Heart right ventricle (tissue), 16 donors: ENCODE data around the gene LMBR1L. TPM values are rescaled to one million over a fixed set of nuclear protein-coding genes. Genes with fewer than 3 reads are reported as not detected.

Experiments
- ATAC-seq, 8 donors: fragments of 200-7000 bp; cut with Tn5 transposase; one replicate each; pipeline ENCODE4 v1.9.1; 2020; ENCODE audit warnings: mild to moderate bottlenecking in 8 of 8, moderate library complexity in 8 of 8, moderate number of reproducible peaks in 1 of 8
- DNase-seq, 2 donors: peaks; one replicate each; pipeline ENCODE4 v3.0.0-alpha.2; 2020
- H3K27ac ChIP-seq, 10 donors: fragments of 200-600 bp; sonication (generic) in 2 of 10; one replicate each; pipeline versions ENCODE4 v1.5.0 to v1.8.0; 2020 to 2022; ENCODE audit warnings: mild to moderate bottlenecking in 3 of 10
- H3K27me3 ChIP-seq, 7 donors: fragments of 200-600 bp; one replicate each; pipeline ENCODE4 v1.8.0; 2021 to 2022; ENCODE audit warnings: mild to moderate bottlenecking in 2 of 7
- H3K36me3 ChIP-seq, 9 donors: fragments of 200-600 bp; sonication (generic) in 1 of 9; one replicate each; pipeline versions ENCODE4 v1.5.0 to v1.8.0; 2020 to 2022; ENCODE audit warnings: mild to moderate bottlenecking in 2 of 9
- H3K4me1 ChIP-seq, 9 donors: fragments of 200-600 bp; sonication (generic) in 1 of 9; one replicate each; pipeline versions ENCODE4 v1.5.0 to v1.8.0; 2020 to 2022; ENCODE audit warnings: mild to moderate bottlenecking in 4 of 9
- H3K4me3 ChIP-seq, 10 donors: fragments of 200-600 bp; sonication (generic) in 2 of 10; one replicate each; pipeline versions ENCODE4 v1.5.0 to v1.8.0; 2020 to 2022; ENCODE audit warnings: mild to moderate bottlenecking in 7 of 10, moderate library complexity in 2 of 10
- H3K9me3 ChIP-seq, 11 donors: fragments of 200-600 bp in 10 of 11; sonication (generic) in 2 of 11; one replicate each; pipeline versions ENCODE4 v1.5.0 to v1.8.0; 2013 to 2022; ENCODE audit warnings: mild to moderate bottlenecking in 2 of 11, control low read depth in 1 of 11, moderate library complexity in 1 of 11
- WGBS, 2 donors: extraction: QIAGEN DNeasy Blood & Tissue Kit; methylation state at CpG; one replicate each; pipeline ENCODE4 v1.1.7; 2013; ENCODE audit warnings: inconsistent platforms in 1 of 2; 5-methylcytosine and 5-hydroxymethylcytosine counted together
- intact Hi-C, 10 donors: fragments of 100-400 bp; cut with DNase I; formaldehyde crosslinking; loops; one replicate each; pipeline versions ENCODE4 v1.11.1 to v1.14.2; 2022
- polyA plus RNA-seq, 2 donors: library from polyadenylated mRNA; stranded (reverse); fragments of 200-250 nt; gene quantifications; one replicate each; pipeline ENCODE4 v1.2.3, GENCODE V29; 2013
- total RNA-seq, 10 donors: library from RNA; stranded (reverse); fragmentation: NEBNext Ultra II Directional in 3 of 10; extraction: Animal tissue kit (Norgen Biotek cat#: 25700) in 3 of 10; gene quantifications; one replicate each; pipeline versions ENCODE4 v1.2.1 to v1.2.4, GENCODE V29; 2021 to 2023
- TF ChIP-seq, protein P1 (sequence below), 9 donors: fragments of 200-600 bp; sonication (generic) in 2 of 9; IDR thresholded peaks; one replicate each; pipeline versions ENCODE4 v1.5.0 to v1.8.0; 2021 to 2022; ENCODE audit warnings: antibody characterized with exemption in 9 of 9, mild to moderate bottlenecking in 5 of 9, moderate library complexity in 1 of 9
- donor health status: Arrhythmogenic right ventricular cardiomyopathy.
- donor health status: ischemic (EF 13 %, LVEDD 7.1; RV severe dilation, severe dysfunction).
- donor health status: healthy with polysubstance abuse.
- donor health status: DM: no; HTN: yes; CAD: no.
- donor health status: DM: no; HTN: no; CAD: no.
- donor health status: ischemic (EF 25% LVEDD 6.9; RV normal size, moderate dysfunction).
- donor health status: ischemic (EF 25% LVEDD 5.7; RV mildly dilated, moderate dysfunction).
- donor health status: healthy.
- donor health status: DM: yes; HTN: yes; CAD: no.
- donor health status: Ischemic cardiomyopathy.
- donor health status: ischemic (EF 35%, LVEDD 5.7; RV mildly dilated, moderate dysfunction).
- donor health status: nonischemic (EF 11% LVEDD 7.7; RV severe dilation, severe dysfunction).
- donor health status: DM: yes; HTN: yes; CAD: no.
- donor health status: PGD.
- donor health status: ischemic (EF 29% LVEDD 5.4; RV normal size, mild dysfunction).
- donor health status: nonischemic (EF 23%, LVEDD 6.1; RV moderate dilation, normal function).

Gene LMBR1L
- total and polyA plus RNA-seq, 12 donors = 21.5 to 51.8 (median 30.8) TPM

- no peak overlapping the region for H3K4me3 ChIP-seq
- WGBS, 2 donors = 70 to 86% methylated on average over 3 of the region's 3 CpGs
- intact Hi-C loops = loop anchor here in 1 of 10 donors (5.0 kb wide), 1 partner anchor 38 kb away; the partner anchor contains the start of gene RHEBL1
- no peaks in the 10 kb centered on the region for H3K9me3 ChIP-seq
- DNase-seq (no peak), ATAC-seq (no peak)
- peak overlapping the region in 8 of 10 donors; percentile 37 to 100 (median 62) for H3K27ac ChIP-seq
- no peaks in the 10 kb centered on the region for H3K27me3 ChIP-seq
- TF ChIP-seq, protein P1, sequence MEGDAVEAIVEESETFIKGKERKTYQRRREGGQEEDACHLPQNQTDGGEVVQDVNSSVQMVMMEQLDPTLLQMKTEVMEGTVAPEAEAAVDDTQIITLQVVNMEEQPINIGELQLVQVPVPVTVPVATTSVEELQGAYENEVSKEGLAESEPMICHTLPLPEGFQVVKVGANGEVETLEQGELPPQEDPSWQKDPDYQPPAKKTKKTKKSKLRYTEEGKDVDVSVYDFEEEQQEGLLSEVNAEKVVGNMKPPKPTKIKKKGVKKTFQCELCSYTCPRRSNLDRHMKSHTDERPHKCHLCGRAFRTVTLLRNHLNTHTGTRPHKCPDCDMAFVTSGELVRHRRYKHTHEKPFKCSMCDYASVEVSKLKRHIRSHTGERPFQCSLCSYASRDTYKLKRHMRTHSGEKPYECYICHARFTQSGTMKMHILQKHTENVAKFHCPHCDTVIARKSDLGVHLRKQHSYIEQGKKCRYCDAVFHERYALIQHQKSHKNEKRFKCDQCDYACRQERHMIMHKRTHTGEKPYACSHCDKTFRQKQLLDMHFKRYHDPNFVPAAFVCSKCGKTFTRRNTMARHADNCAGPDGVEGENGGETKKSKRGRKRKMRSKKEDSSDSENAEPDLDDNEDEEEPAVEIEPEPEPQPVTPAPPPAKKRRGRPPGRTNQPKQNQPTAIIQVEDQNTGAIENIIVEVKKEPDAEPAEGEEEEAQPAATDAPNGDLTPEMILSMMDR (IDR thresholded peaks at IDR 0.05) = no peak
- peaks cover 4 to 78% (median 43%) of the 10 kb centered on the region in 9 donors for H3K36me3 ChIP-seq
- peaks cover 13 to 66% (median 55%) of the 10 kb centered on the region in 9 donors for H3K4me1 ChIP-seq
Observed at GRCh38 chr12:49104822-49105221, 5.8 kb downstream of the LMBR1L start.

DNA sequence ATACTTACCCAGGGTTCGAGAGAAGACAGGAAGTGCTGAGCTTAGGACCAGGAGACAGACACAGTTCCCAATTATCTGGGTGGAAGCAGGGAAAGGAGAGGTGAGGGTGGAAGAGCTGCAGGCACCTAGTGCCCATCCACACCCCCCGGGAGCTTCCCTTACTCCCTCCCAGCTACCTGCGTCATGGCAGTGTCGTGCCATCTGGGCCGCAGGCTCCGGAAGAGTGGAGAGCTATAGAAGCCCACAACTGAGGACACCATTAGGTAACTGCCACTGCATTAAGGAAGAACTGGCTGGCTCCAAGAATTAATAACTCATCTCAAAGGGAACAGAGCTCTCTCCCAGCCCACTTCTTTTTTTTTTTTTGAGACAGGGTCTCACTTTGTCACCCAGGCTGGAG, 10.3 kb downstream of the LMBR1L start:
- peaks cover 4 to 99% (median 66%) of the 10 kb centered on the region in 9 donors for H3K36me3 ChIP-seq
- intact Hi-C loops = no loop called here
- no peak overlapping the region for H3K27ac ChIP-seq
- ATAC-seq (no peak), DNase-seq (no peak)
- WGBS, 2 donors = 95 to 97% methylated on average over 6 of the region's 6 CpGs
- peaks cover 0 to 4% (median 0%) of the 10 kb centered on the region in 7 donors for H3K27me3 ChIP-seq
- no peak overlapping the region for H3K4me3 ChIP-seq
- H3K9me3 ChIP-seq = no peaks in the 10 kb centered on the region
- TF ChIP-seq, protein P1 (IDR thresholded peaks at IDR 0.05) = no peak
- peaks cover 0 to 22% (median 13%) of the 10 kb centered on the region in 9 donors for H3K4me1 ChIP-seq

- ATAC-seq = no peak
- intact Hi-C loops = loop anchor here in 1 of 10 donors (2.0 kb wide), 1 partner anchor 34 kb away; no protein-coding TSS in a partner anchor
- 95% methylated on average over 2 of the region's 2 CpGs for WGBS, 2 donors
Observed at GRCh38 chr12:49098703-49099102, 11.9 kb downstream of the LMBR1L start.

DNA sequence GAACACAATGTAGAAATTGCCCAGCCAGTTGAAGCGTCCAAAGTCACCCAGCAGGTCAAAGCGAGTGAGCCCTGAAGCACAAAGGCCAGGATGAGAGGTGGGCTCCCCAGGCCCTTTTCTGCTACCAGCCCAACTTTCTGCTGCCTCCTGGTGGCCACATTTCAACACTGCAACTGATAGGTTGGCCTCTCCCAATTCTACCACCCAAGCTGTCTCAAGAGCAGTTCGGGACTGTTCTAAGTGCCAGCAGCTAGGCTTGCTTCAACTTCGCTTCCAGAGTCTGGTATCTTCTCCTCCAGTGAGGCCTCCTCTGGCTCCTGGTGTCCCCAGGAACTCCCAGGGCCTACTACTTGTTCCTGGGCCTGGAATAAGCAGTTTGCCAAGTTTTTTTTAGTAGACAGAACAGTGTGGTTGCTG, 12.6 kb downstream of the LMBR1L start:
- H3K4me3 ChIP-seq = no peak overlapping the region
- intact Hi-C loops = loop anchor here in 1 of 10 donors (2.0 kb wide), 1 partner anchor 33 kb away; no protein-coding TSS in a partner anchor
- H3K27me3 ChIP-seq = peaks cover 3 to 27% (median 13%) of the 10 kb centered on the region in 7 donors
- ATAC-seq = peak in 3 of 8 donors; percentile 26 to 46 (median 29)
- no peaks in the 10 kb centered on the region for H3K9me3 ChIP-seq
- 63 to 74% methylated on average over 4 of the region's 4 CpGs for WGBS, 2 donors
- H3K4me1 ChIP-seq = peaks cover 13 to 24% (median 21%) of the 10 kb centered on the region in 9 donors
- DNase-seq = no peak
- no peak overlapping the region for H3K27ac ChIP-seq
- peaks cover 4 to 76% (median 54%) of the 10 kb centered on the region in 9 donors for H3K36me3 ChIP-seq
- TF ChIP-seq, protein P1 (IDR thresholded peaks at IDR 0.05) = peak; percentile 66 to 88 (median 77)

More at GRCh38 chr12:49098703-49099102, 11.9 kb downstream of the LMBR1L start:
- TF ChIP-seq, protein P1 (IDR thresholded peaks at IDR 0.05) = no peak
- H3K27me3 ChIP-seq = peaks cover 3 to 21% (median 7%) of the 10 kb centered on the region in 7 donors
- no peak overlapping the region for H3K27ac ChIP-seq
- H3K4me1 ChIP-seq = peaks cover 12 to 20% (median 14%) of the 10 kb centered on the region in 9 donors
- H3K4me3 ChIP-seq = no peak overlapping the region
- DNase-seq = no peak
- no peaks in the 10 kb centered on the region for H3K9me3 ChIP-seq
- H3K36me3 ChIP-seq = peaks cover 4 to 83% (median 61%) of the 10 kb centered on the region in 9 donors
